Measurements from ENCODE around the gene MPL. TPM values are rescaled to one million over a fixed set of nuclear protein-coding genes. Genes with fewer than 3 reads are reported as not detected.

The MPL gene
- 0.48 TPM for total RNA-seq

- peak; percentile 21 for ATAC-seq
Observed at GRCh38 chr1:43337588-43337987, at the start of gene MPL. Gene MPL, plus strand, starts transcription at chr1:43337818. Its CDS starts 31 bp downstream, at chr1:43337849.

- no peak for ATAC-seq
Observed at GRCh38 chr1:43288058-43288784, 49.4 kb upstream of the MPL start.

DNA sequence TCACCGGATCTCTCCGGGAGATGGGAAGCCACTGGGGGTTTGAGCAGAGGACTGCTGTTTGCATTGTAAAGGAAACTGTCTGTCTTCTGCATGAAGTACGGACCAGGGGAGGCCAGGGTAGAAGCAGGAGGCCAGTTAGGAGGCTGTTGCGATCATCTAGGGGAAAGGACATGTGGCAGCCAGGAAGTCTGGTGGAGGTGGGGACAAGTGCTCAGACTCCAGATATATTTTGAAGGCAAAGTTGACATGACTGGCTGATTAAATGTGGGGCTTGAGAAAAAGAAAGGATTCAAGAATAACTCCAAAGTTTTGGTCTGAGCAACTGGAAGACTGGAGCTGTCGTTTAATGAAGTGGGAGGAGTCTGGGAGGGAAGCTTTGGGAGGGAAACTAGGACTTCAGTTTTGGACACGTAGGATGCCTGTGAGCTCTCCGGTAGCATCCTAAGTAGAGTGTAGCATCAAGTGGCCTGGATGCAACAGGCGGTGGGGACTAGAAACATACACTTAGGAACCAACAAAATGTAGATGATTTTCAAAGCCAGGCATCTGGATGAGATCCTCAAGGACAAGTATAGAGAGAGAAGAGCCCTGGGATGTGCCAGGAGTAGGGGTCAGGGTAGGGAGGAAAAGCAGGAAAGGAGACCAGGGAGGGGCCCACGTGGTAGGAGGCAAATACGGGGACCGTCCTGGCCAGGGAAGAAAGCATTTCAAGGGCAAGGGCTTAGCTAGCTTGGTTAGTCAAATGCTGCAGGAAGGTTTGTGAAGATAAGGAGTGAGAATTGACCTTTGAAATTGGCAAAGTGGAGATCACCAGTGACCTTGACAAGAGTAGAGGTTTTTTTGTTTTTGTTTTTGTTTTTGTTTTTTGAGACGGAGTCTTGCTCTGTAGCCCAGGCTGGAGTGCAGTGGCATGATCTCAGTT lies 48.6 kb upstream of the MPL start:
- ATAC-seq: no peak

- no peak for ATAC-seq
Observed at GRCh38 chr1:43292216-43292615, 45.4 kb upstream of the MPL start.

DNA sequence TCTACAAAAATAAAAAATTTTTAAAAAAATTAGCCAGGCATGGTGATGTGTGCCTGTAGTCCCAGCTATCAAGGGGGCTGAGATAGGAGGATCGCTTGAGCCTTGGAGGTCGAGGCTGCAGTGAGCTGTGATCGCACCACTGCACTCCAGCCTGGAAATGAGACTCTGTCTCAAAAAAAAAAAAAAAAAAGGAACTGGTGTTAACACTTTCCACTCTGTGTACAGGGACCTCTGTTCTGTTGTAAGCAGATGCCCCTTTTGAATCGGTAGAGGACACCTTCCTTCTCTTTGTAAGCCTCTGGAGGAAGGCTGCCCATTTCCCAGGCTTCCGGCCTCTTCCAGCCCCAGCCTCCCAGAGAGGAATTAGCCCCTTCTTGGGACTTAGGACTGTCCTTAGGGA lies 44.9 kb upstream of the MPL start:
- no peak for ATAC-seq

DNA sequence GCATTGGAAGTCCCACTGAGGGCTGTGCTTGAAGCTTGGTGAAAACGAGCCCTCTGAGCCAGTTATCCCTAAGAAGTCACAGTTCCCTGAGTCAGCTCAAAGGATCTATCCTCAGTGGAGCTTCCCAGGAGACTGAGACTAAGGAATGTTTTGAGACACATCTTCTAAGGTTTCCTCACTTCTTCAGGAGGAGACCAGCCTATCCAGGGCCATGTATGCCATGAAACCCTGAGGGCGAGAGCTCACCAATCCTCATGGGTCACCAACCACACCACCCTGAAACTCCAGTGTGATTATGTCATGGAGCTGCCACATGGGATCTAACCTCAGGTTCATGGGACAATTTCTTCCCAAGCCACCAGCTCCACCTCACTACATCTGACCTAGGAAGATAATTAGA lies 44.4 kb upstream of the MPL start:
- ATAC-seq: no peak

GRCh38 chr1:43293896-43294760 lies 43.5 kb upstream of the MPL start:
- ATAC-seq: peak; percentile 62

GRCh38 chr1:43294761-43295160 lies 42.9 kb upstream of the MPL start:
- no peak for ATAC-seq

DNA sequence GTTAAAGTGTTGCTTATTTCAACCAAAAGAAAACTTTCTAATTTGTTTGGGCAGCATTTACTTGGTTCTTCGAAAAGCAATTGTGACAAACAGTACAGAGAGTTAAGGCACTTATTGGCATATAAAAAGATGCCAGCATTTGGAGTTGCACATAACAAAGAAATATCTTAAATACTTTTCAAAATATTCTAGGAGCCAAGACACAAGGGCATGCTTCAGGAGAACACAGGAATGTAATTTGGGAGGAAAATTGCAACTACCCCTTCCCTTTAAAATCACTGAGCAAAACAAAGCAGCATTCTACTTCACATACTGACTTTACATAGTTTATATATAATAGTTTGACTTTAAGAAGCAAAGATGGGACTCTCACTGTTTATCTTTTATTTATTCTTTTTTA lies 41.4 kb upstream of the MPL start:
- ATAC-seq: no peak

GRCh38 chr1:43298055-43298454 lies 39.6 kb upstream of the MPL start:
- ATAC-seq: no peak

DNA sequence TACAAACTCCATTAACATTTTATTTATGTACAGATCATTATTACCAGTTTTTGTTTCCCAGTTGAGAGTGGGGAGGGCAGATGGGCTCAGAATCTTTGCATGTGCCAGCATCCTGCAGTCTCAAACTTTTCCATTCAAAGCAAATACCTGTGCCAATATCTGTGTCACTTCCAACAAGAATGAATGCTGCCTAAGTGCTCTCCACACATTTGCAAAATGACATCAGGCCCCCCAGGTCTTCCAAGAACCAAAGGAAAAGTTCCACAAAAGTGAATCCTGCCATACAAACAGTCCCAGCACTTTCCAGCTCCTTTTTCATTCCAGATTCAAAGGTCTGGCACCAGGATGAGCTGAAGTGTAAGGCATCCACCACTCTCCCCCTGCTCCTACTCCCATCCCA lies 38.5 kb upstream of the MPL start:
- ATAC-seq: no peak

DNA sequence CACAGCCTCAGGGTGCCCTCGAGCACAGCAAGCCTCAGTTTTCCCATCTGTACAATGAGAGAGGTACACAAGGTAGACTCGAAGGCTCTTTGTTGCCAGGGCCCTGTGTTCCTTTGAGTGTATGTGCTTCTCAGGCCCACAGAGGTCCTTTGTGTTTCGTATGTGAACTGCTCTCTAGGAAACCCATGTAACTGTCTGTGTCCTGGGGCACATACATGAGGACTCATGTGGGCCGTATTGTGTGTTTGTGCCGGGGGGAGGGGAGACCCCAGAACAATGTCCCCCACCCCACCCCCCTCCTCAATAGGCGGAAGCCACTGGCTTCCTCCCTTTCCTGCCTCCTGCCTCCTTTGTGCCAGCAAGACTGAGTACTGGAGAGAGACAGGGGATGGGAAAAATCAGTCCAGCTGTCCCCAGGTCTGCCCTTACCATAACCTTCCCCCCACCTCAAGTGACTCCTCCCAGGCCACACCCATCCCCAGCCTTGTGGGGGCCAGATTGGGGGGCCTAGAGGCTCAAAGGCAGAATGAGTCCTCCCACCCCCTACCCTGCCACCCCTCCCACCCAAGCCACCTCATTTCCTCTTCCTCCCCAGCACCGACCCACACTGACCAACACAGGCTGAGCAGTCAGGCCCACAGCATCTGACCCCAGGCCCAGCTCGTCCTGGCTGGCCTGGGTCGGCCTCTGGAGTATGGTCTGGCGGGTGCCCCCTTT lies 37.1 kb upstream of the MPL start, which contains the start of gene TIE1:
Gene TIE1 (plus strand): TSS at position 605 of the 717 bp plus-strand sequence. CDS start 90 bp downstream, at position 695.
- ATAC-seq: peak; percentile 50

GRCh38 chr1:43302201-43302600 lies 35.4 kb upstream of the MPL start:
- no peak for ATAC-seq

- ATAC-seq: no peak
Observed at GRCh38 chr1:43302721-43303470, 34.7 kb upstream of the MPL start.

GRCh38 chr1:43303471-43304313 lies 33.9 kb upstream of the MPL start:
- ATAC-seq: no peak

GRCh38 chr1:43304314-43304681 lies 33.3 kb upstream of the MPL start:
- no peak for ATAC-seq

GRCh38 chr1:43304771-43305300 lies 32.8 kb upstream of the MPL start:
- no peak for ATAC-seq

DNA sequence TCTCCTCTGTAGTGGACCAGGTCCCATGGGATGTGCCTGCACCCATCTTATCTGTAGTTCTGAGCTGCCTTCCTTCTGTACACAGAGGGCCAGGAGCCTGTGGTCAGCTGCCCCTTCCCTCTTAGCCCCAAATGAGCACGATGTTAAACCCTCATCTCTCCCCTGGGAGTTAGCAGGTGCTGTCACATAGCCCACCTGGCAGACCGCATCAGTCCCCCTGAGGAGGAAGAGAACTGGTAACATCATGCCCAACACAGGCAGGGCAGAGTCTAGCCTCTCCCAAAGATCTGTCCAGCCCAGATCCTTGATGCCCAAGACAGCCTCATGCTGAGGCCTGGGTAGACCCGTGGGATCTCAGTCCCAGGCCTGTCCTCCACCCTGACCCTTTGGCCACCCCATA lies 32.2 kb upstream of the MPL start:
- ATAC-seq: no peak

DNA sequence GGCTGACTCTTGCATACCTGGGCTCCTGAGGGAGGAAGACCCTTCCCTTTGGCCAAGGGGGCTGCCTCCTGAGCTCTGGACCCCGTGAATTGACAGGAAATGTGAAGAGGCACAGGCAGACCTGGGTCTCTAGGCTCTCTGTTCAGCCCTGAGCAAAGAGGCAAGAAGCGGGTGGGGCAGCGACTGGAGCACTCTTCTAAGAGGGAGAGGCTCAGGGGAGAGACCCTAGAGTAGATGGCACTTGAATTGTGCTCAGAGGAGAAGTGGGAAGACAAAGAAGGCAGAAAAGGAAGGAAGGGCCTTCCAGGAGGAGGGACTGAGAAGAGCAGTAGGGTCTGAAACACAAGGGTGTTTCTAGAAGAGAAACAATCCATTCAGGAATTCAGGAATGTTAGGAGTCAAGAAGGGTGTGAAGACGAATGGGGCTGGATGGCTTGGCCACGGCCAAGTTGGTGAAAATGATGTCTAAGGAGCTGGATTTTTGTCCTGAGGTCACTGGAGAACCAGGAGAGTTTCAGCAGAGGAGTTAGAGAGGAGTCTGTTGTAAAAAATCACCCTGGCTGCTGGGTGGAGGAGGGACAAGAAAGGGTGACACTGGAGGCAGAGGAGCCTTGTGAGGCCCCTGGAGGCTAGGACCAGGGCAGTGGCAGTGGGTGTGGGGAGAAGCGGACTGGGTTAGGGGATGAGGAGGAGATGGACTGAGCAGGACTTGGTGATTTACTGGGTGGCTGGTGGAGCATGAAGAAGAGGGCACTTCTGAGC lies 31.5 kb upstream of the MPL start:
- no peak for ATAC-seq
